Central memory CD4-positive, alpha-beta T cell (primary cell): ENCODE measurements around the gene PPARGC1A.

Source experiments
- DNase-seq: peaks from one replicate; pipeline ENCODE4 v3.0.0; 2022
- total RNA-seq, 3 experiments: gene quantifications; one replicate each; lab custom pipeline; 2026; lab: John Stamatoyannopoulos, UW

The PPARGC1A gene, protein sequence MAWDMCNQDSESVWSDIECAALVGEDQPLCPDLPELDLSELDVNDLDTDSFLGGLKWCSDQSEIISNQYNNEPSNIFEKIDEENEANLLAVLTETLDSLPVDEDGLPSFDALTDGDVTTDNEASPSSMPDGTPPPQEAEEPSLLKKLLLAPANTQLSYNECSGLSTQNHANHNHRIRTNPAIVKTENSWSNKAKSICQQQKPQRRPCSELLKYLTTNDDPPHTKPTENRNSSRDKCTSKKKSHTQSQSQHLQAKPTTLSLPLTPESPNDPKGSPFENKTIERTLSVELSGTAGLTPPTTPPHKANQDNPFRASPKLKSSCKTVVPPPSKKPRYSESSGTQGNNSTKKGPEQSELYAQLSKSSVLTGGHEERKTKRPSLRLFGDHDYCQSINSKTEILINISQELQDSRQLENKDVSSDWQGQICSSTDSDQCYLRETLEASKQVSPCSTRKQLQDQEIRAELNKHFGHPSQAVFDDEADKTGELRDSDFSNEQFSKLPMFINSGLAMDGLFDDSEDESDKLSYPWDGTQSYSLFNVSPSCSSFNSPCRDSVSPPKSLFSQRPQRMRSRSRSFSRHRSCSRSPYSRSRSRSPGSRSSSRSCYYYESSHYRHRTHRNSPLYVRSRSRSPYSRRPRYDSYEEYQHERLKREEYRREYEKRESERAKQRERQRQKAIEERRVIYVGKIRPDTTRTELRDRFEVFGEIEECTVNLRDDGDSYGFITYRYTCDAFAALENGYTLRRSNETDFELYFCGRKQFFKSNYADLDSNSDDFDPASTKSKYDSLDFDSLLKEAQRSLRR
- 0 to 0.19 (median 0) reads per million in 3 experiments for total RNA-seq

DNA sequence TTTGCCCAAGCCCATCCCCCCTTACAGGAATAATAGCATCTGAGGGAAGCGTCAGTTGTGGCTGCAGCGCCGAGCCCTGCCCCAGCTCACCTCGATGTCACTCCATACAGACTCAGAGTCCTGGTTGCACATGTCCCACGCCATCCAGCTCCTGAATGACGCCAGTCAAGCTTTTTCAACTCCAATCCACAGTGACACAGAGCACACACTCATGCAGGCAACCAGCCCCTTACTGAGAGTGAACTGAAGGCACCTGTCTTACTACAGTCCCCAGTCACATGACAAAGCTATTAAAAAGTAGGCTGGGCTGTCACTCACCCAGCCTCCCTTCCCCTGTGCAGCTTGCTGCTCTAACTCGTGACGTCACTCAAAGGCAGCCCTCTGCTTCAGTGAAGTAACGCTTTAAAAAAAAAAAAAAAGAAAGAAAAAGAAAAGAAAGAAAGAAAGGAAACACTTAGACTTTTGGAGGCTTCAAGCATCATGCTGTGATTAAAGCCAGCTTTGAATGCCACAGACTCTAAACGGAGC is at the start of gene PPARGC1A:
Gene PPARGC1A, minus strand, starts transcription at position 234 of the 528 bp plus-strand sequence. Its CDS starts 90 bp downstream, at position 144.
- DNase-seq, result peak; percentile 4

DNA sequence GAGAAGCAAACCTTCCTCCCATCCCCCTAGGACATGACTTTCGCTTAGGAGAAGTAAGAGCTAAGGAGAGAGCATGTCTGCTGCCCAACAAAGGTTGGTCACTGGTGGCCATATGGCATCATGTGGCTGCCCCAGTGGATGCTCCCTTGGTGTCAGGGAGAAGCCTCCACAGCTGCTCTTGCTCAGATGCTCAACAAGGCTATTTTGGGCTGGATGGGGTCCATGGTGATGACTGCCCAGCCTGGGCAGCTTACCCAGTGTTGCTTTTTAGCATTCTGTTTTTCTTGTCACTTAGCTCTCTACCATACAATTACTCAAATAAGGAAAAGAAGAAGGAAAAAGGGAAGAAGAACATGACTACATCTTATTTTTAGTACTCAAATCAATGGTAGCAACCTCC is 48.9 kb upstream of the PPARGC1A start:
- DNase-seq, result no peak

DNA sequence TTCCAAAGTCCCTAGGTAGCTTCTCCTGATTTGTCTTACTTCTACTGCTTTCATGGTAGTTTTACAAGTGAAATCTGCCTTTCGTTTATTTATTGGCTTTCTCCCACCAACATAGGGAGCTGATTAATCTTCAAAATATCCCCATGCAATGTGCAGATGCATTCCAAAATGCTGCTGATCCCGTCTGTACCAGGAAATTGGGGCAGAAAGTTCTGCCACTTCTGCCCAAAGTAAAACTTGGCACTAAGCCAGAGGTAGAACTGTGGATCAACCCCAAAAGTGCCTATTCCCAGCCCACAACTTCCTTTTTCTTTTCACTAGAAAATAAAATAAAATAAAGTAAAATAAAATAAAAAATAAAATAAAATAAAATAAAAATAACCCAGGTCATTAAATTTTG is 47.3 kb upstream of the PPARGC1A start:
- DNase-seq, result no peak

DNA sequence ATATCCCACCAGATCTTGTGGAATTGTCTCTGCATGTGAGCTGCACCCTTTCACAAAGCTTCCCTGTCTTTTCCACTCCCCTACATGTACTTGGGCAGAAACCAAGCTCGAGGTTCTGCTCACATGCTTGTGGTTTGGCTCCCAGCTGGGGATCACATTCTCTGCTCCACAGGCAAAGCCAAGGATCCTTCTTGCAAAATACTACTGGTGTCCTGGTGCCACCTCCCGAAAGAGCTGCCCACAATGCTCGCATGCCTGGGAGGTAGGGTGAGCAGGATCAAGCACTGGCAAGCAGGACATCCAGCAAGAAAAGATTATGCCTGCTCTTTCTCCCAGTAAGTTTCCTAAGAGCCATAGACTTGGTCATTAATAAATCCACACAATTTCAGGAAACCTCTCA is 45.1 kb upstream of the PPARGC1A start:
- no peak for DNase-seq

DNA sequence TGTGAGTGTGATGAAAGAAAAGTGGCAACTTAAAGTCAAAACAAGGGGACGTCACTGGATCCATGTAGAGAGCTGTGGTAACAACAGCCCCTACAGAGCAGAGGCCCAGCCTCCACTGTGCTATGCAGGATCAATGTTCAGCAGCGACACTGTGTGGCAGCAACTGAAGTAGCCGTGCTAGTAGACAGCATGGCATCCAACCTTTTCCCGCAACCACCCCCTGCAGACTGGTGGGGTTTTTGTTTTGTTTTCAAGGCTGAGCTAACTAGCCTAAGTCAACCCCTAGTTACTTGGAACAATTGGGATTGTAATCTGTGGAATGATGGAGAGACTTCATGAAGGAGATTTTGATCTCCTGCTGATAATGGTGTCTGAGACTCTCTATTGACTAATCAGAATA is 44.4 kb upstream of the PPARGC1A start:
- no peak for DNase-seq

DNA sequence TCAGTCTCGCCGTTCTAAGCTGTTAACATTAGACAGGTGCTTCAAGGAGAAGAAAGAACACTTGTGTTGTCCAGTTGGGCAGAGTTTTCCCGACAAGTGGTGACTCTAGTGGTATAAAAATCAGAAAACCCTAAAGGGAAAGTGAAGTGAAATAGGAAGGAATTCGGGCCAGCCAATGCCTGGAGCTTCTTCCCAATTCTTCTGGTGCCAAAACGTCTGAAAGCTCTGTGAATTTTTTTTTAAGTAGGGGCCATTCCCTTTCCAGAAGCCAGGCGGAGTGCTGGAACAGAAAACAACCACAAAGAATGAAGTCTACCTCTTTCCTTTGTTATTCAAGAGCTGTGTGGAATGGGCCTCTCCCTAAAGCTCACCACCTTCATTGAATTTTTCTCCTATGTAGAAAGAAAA is 43.1 kb upstream of the PPARGC1A start:
- DNase-seq, result no peak

DNA sequence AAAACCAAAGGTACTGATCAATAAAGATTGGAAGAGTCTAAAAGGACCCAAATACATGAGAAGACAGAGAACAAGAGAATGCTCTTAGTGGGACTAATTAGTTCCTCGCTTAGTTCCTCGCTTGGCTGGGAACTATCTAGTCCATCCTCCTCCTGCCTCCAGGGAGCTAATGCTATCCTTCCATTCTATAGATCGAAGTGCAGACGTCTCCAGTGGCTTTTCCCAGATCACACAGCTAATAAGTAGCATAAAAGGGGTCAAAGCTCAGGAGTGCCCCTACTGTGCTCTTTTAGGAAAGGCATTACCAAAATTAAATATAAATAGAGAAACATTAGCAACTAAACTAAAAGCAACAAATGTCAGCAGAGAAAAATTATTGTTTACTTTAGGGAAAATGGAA is 42.3 kb upstream of the PPARGC1A start:
- DNase-seq, result no peak

DNA sequence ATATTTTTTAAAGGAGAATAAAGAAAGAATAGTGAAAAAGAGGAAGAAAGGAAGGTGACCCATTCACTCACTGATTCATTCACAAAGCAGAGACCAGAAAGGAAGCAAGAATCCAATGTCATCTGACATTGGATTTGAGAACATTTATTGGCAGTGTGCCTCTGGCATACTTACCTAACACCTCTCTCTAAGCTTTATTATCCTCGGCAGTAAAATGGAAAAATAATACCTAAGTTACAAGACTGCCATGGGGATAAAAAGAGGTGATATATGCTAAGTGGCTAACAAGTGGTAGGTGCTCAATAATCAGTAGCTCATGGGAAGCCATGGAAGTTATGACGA is 41.6 kb upstream of the PPARGC1A start:
- DNase-seq, result no peak

DNA sequence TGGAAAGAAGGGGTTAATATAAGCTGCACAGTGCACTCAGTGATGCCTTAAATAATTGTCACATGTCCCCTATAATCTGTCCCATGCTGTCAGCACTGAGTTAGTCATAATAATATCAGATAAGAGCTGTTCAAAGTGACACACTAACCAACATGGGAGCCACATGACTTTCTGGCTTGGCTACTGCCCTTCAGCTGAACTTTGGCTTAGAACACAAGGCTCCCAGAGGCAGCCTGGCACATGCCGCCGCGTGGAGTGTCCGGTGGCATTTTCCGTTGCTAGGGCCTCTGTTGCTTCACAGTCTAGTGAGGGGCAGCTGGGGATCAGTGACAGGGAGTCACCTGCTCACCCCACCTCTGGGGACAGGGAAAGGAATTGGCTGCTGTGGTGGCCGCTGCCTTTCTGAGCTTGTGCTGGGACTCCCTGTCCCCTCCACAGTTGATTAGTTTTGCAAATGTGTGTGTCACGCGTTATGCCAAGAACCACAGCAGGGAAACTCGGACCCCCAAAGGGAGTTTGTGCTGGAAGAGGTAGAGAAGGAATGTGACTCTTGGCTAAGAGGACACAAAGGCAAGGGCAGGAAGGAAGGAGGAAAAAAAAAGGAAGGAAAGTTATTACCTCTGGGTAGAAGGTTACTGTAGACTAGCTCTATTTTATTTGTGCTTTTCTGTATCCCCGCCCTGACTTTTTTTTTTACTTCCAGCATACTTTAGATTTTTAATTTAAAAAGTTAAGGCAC is 41.1 kb upstream of the PPARGC1A start:
- no peak for DNase-seq

DNA sequence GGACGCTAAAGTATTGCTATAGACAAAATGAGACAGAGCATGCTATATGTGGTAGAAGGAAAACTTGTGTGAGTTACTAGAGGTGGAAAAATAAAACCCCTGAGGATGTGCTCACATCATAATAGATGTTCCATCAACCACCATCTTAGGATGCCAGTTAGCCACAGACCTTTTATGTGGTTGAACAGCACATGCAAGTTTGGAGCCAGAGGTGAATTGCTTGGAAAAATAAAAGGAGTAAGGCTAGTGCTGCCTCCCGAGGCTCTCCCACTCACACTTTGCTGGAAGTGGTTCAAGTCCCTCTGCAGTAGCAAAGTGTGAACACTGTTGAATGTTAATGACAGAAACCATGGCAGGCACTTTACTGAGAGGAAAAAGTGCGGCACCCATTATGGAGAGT is 39.4 kb upstream of the PPARGC1A start:
- no peak for DNase-seq

DNA sequence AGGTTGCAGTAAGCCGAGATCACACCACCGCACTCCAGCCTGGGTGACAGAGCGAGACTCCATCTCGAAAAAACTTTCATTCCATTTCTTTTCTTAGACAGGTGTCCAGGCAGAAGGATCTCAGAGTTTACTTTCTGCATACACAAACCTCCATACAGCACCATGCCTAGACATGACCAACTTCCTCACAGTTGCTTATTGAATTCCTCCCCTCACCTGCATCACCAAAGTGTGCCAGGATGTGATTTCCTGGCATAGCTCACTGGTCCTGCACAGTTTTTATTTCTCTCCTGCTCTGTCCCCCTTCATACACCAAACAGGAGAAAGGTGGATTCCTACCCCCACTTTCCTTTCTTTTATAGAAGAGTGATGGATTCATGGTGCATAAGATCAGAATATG is 34.7 kb upstream of the PPARGC1A start:
- DNase-seq, result no peak

DNA sequence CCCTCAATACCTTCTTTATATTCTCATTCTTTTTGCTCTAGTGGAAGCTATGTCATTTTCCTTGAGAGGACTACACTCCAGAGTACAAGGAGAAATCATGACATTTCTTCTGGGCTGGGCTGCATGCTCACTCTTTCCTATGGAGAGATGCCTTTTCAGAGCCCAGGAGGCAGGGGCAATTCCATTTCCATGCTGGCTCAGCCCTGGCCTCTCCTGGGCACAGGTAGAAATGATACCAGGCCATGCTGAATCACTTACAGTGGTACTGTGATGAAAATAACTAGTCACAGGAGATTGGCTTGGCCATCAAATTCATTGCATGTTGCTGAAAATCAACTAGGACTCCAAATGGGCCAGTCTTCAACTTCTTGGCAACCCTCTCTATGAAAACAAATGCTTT is 34.0 kb upstream of the PPARGC1A start:
- DNase-seq, result no peak

DNA sequence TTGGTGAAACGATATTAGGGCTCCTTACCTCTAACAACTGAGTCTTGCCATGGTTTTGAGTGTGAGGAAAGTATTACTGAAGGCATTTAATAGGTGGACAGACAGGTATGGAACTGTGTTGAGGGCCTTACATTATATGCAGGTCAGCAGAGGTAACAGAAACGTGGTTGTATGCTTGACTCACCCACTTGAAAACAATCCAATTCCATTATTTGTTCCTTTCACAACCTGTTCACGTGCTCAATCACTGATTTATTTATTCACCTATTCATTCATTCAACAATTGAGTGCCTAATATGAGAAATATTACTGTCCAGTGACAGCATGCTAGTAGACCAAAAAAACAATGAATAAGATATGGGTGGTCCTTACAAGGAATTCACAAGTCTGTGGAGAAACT is 33.3 kb upstream of the PPARGC1A start:
- no peak for DNase-seq

DNA sequence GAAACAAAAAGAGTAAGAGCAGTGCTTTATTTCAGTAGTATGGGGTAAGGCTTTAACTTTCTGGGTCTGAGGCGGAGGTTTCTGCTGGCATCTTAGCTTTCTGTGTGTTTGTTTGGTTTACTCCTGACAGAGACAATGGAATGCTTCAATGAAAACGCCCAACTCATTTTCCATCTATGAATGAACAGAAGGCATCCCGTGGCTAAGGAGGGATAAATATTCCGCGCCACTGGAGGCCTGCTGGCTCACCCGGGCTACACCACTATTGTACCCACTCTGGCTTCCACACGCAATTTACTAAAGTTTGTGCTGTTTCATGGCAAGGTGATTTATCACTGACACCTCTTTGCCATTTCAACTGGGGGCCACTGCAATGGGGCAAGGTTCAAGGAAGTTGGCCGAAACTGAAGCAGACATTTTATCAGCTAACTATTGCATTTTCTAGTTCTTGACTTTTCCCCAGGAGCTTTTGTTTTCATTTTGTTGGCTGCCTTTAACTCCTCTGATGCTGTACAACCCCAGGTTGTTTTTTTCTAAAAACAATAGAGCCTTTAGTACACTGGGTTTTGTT is 32.8 kb upstream of the PPARGC1A start:
- no peak for DNase-seq

DNA sequence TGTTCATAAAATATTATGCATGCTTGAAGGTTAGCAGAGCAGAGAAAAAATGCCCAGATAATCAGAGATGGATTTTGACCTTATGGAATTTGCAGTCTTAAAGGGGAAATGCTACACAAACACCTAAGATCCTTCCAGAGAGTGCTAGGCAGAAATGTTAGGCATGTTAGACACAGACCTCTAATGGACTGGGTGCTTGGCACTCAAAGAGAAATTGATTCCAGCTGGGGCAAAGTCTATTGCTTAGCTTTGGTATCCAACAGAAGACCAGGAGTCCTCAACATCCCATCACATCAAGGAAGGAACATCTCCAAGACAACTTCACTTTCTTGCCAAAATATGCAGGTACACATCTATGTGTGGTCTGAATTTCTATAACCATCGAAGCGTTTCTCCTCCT is 32.2 kb upstream of the PPARGC1A start:
- DNase-seq, result no peak

DNA sequence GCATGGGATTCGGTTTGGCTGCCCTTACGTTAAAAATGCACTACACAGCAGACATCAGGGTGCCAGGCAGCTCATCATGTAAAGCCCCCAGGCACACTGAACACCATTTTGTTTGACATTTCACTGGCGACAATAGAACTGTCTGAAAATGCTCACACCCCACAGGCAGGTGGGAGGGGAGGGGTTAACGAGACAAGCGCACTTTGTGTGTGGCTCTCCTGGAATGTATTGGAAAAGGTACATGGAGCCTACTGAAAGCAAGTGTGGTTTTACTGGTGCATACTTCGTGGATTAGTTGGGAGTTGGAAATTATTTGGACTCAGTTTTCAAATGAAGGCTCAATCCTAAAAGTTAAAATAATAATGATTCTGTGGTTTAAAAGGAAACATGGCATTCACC is 31.6 kb upstream of the PPARGC1A start:
- no peak for DNase-seq

DNA sequence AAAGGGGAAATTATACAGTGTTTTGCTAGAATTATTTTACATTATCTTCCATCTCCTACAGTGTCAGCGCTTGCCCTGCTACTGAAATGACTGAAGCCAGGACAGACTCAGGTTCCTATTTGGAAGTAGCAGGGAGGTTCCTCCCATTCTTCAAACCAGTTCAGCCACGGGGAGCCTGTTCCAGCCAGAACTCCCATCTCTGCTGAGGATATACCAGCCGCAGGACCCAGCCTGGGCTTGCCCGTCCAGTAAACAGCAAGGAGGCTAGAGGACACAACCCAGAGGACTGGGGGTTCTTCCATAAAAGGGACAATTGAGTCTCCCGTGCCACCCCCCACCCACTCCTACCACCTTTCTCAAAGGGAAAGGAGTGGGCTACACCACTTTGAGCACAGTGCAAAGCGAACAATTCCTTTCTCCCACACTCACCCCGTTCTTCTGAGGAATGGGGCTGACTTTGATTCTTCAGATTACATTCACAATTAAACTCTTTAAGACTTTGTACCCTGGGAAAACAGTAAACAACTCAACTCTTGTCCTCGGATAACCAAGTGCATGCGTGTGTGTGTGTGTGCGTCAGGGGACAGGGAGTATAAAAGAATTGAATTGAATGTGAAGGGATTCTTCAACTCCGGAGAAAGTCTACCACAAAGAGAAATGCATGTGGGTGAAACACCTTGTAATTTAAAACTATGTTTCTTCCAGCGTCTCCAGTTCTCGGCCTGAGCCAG is 31.0 kb upstream of the PPARGC1A start:
- no peak for DNase-seq

DNA sequence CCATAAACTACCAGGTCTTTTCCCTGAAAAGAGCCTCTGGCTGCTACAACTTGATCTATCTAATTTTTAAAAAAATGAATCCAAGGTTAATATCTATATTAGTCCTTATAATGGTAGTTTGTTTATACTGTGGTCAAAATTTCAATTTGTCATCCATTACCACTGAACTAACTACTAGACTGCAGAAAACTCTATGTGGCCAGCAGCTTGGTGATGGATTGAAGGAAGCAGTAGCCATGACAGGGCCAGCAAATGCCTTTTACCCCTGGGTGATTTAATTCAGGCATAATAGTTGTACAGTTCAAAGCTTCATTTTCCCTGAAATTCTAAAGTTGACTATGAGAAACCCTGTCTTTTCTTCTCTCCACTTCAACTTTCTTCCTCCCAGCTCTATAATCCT is 30.4 kb upstream of the PPARGC1A start:
- DNase-seq, result no peak

DNA sequence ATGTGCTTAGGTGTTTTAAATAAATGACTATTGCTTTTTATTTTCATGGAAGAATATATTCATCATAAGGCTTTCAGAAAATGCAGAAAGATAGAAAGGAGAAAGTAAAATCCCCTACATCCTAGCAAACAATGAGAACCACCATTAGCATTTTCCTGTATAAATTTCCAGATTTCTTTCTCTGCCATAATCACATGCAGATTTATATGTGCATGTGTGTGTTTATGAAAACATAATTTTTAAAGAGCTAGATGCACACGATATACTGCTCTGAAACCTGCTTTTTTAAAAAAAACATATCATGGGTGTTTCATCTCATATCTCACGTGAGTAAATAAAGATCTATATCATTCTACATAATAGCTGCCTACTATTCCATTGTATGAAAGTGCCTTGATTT is 26.4 kb upstream of the PPARGC1A start:
- DNase-seq, result no peak

DNA sequence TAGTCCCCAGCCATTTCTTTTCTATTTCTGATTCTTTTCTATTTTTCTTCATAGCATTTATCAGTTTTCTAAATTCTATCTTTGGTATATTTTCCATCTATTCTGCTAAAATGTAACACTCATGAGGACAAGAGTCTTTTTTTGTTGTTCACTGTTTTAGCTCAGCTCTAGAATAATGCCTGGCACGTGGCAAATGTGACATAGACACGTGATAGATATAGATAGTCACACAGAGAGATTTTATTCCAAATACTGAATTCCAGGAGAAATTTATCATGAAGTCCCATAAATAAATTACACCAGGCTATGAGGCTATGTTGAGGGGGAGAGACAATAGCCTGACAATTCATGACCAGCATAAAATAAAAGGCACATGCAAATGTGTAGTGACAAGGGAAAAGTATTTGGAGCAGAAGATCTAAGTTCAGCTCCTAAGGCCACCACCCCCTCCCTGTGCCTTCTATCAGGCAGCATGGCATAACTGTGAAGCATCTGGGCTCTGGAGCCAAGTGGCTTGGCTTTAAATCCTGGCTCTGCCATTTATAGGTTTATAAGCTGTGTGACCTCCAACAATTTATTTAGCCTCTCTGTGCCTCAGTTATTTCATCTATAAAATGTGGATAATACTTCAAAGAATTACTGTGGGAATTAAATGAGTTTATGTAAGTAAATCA is 25.7 kb upstream of the PPARGC1A start:
- DNase-seq, result no peak

DNA sequence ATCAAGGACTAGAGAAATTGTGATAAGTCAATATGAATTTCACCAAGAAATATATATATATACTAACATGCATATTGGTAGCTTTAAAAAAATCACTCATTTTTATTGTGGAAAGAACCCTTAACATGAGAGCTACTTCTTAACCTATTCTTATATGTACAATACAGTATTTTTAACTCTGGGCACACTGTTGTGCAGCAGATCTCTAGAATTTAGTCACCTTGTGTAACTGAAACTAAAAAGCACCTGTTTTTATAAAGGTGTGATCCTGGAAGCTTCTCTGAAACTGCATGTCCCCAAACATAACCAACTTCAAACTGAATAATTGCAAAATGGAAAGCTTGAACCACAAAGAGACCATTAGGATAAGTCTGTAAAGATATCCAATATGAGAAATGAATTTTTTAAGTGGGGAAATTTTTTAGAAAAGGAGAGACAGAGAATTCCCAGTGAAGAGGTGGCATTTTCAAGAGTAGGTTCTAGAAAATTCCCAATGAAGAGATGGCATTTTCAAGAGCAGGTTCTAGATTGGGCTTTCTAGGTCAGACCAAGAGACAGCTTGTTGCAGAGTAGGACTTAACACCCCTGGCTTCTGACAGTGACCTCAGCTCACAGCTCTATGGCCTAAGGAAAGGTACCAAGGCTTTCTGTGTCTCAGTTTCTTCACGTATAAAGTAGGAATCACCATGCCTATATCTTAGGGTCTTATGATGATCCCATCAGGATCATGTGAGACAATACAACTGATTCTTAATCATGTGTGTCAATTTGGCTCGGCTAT is 22.0 kb upstream of the PPARGC1A start:
- no peak for DNase-seq
